ENCODE results near the gene ELP4.

The ELP4 gene

GRCh38 chr11:31764261-31764660 is 254.7 kb downstream of the ELP4 start:
- TF ChIP-seq ZFX (IDR thresholded peaks at IDR 0.05) = no peak
- no peak for TF ChIP-seq CTCF (conservative IDR thresholded peaks at IDR 0.05)
- H3K27ac ChIP-seq = no peak overlapping the region

GRCh38 chr11:31764766-31765165 is 255.2 kb downstream of the ELP4 start:
- no peak for TF ChIP-seq CTCF (conservative IDR thresholded peaks at IDR 0.05)
- TF ChIP-seq ZFX (IDR thresholded peaks at IDR 0.05) = no peak
- H3K27ac ChIP-seq = no peak overlapping the region

GRCh38 chr11:31767066-31767465 is 257.5 kb downstream of the ELP4 start:
- H3K27ac ChIP-seq = no peak overlapping the region
- TF ChIP-seq ZFX (IDR thresholded peaks at IDR 0.05) = no peak
- TF ChIP-seq CTCF (conservative IDR thresholded peaks at IDR 0.05) = no peak

- TF ChIP-seq CTCF (conservative IDR thresholded peaks at IDR 0.05) (no peak), ZFX (IDR thresholded peaks at IDR 0.05) (no peak)
- no peak overlapping the region for H3K27ac ChIP-seq
These were observed 258.1 kb downstream of the ELP4 start for GRCh38 chr11:31767685-31768084.

GRCh38 chr11:31768749-31769640 is 259.4 kb downstream of the ELP4 start:
- H3K27ac ChIP-seq = no peak overlapping the region
- TF ChIP-seq CTCF (conservative IDR thresholded peaks at IDR 0.05) = no peak
- no peak for TF ChIP-seq ZFX (IDR thresholded peaks at IDR 0.05)

- no peak for TF ChIP-seq CTCF (conservative IDR thresholded peaks at IDR 0.05)
- no peak for TF ChIP-seq ZFX (IDR thresholded peaks at IDR 0.05)
- H3K27ac ChIP-seq = no peak overlapping the region
These were observed 260.6 kb downstream of the ELP4 start for GRCh38 chr11:31770011-31770700.

- H3K27ac ChIP-seq = no peak overlapping the region
- no peak for TF ChIP-seq CTCF (conservative IDR thresholded peaks at IDR 0.05)
- TF ChIP-seq ZFX (IDR thresholded peaks at IDR 0.05) = no peak
These were observed 262.8 kb downstream of the ELP4 start for GRCh38 chr11:31772412-31772811.
